Ishikawa (cell line): ENCODE results near the gene RD3L.

Experiments
- CEBPB ChIP-seq: IDR thresholded peaks from 2 replicates; pipeline ENCODE4 v1.6.1; 2012
- CREB1 ChIP-seq: IDR thresholded peaks from 2 replicates; pipeline ENCODE4 v1.6.1; 2012; ENCODE audit warnings: low read depth
- EGR1 ChIP-seq: IDR thresholded peaks from 2 replicates; pipeline ENCODE4 v1.6.1; 2012
- EP300 ChIP-seq: IDR thresholded peaks from 2 replicates; pipeline ENCODE4 v1.6.1; 2012; ENCODE audit warnings: borderline replicate concordance
- FOXM1 ChIP-seq: IDR thresholded peaks from 2 replicates; pipeline ENCODE4 v1.6.1; 2012; ENCODE audit warnings: low read depth, borderline replicate concordance
- NFIC ChIP-seq: IDR thresholded peaks from 2 replicates; pipeline ENCODE4 v1.6.1; 2012
- RAD21 ChIP-seq: IDR thresholded peaks from 2 replicates; pipeline ENCODE4 v1.6.1; 2012; ENCODE audit warnings: low read depth
- TAF1 ChIP-seq: IDR thresholded peaks from 2 replicates; pipeline ENCODE4 v1.6.1; 2012; ENCODE audit warnings: low read depth, mild to moderate bottlenecking
- TCF12 ChIP-seq: IDR thresholded peaks from 2 replicates; pipeline ENCODE4 v1.6.1; 2012; ENCODE audit warnings: low read depth
- TEAD4 ChIP-seq: IDR thresholded peaks from 2 replicates; pipeline ENCODE4 v1.6.1; 2012
- YY1 ChIP-seq: IDR thresholded peaks from 2 replicates; pipeline ENCODE4 v1.6.1; 2012; ENCODE audit warnings: low read depth
- ZBTB7A ChIP-seq: IDR thresholded peaks from 2 replicates; pipeline ENCODE4 v1.6.1; 2012; ENCODE audit warnings: low read depth
- TF ChIP-seq, protein P1 (sequence below): IDR thresholded peaks from 2 replicates; pipeline ENCODE4 v1.6.1; 2012
- TF ChIP-seq, protein P2 (sequence below): IDR thresholded peaks from 2 replicates; pipeline ENCODE4 v1.6.1; 2012
- TF ChIP-seq, protein P3 (sequence below): IDR thresholded peaks from 2 replicates; pipeline ENCODE4 v1.6.1; 2012; ENCODE audit warnings: low read depth, mild to moderate bottlenecking

RD3L gene

DNA sequence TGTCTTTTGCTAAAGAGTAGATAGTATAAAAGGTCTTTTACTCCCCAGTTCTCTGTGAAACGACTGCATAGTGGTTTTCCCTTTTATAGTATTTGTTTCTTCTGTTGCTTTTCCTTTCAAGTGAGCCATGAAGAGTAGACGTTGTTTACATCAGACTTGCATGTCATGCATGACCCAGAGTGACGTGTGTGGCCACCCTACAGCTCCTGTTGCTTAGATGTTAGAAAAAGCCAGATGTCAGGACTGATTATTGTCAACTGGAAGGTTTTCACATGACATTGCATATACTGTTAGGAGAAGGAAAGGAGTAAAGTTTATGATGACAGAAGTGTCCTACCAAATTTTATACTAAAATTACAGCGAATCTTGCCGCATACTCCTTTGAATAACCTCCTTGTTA is 1.3 kb upstream of the RD3L start:
- TF ChIP-seq, protein P1, sequence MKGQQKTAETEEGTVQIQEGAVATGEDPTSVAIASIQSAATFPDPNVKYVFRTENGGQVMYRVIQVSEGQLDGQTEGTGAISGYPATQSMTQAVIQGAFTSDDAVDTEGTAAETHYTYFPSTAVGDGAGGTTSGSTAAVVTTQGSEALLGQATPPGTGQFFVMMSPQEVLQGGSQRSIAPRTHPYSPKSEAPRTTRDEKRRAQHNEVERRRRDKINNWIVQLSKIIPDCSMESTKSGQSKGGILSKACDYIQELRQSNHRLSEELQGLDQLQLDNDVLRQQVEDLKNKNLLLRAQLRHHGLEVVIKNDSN = no peak
- no peak for TF ChIP-seq TCF12
- TF ChIP-seq EGR1 = no peak
- TF ChIP-seq YY1 = no peak
- TF ChIP-seq, protein P2, sequence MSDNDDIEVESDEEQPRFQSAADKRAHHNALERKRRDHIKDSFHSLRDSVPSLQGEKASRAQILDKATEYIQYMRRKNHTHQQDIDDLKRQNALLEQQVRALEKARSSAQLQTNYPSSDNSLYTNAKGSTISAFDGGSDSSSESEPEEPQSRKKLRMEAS = no peak
- no peak for TF ChIP-seq CEBPB
- TF ChIP-seq EP300 = no peak
- no peak for TF ChIP-seq FOXM1
- TF ChIP-seq ZBTB7A = no peak

DNA sequence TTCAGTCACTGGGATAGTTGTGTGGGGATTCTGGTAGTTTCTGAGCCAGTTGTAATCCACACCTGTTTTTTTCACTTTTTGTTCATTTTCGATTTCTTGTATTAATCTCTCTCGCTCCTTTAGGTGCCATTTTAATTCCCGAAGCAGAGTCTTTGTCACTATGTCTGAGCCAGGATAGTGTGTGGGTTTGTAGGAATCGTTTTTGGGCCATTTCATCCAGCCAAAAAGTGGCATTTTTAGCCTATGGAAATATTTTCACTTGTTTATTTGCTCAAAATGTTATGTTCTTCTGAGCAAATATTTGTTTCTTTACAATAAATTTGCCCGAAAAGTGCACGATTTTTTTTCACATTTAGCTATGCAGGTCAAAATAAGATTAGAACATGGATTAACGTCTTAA is 867 bp downstream of the RD3L start:
- no peak for TF ChIP-seq EP300
- TF ChIP-seq, protein P2 = no peak
- TF ChIP-seq TEAD4 = no peak
- no peak for TF ChIP-seq EGR1
- TF ChIP-seq ZBTB7A = no peak
- no peak for TF ChIP-seq CEBPB
- no peak for TF ChIP-seq YY1
- TF ChIP-seq, protein P3, sequence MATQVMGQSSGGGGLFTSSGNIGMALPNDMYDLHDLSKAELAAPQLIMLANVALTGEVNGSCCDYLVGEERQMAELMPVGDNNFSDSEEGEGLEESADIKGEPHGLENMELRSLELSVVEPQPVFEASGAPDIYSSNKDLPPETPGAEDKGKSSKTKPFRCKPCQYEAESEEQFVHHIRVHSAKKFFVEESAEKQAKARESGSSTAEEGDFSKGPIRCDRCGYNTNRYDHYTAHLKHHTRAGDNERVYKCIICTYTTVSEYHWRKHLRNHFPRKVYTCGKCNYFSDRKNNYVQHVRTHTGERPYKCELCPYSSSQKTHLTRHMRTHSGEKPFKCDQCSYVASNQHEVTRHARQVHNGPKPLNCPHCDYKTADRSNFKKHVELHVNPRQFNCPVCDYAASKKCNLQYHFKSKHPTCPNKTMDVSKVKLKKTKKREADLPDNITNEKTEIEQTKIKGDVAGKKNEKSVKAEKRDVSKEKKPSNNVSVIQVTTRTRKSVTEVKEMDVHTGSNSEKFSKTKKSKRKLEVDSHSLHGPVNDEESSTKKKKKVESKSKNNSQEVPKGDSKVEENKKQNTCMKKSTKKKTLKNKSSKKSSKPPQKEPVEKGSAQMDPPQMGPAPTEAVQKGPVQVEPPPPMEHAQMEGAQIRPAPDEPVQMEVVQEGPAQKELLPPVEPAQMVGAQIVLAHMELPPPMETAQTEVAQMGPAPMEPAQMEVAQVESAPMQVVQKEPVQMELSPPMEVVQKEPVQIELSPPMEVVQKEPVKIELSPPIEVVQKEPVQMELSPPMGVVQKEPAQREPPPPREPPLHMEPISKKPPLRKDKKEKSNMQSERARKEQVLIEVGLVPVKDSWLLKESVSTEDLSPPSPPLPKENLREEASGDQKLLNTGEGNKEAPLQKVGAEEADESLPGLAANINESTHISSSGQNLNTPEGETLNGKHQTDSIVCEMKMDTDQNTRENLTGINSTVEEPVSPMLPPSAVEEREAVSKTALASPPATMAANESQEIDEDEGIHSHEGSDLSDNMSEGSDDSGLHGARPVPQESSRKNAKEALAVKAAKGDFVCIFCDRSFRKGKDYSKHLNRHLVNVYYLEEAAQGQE = no peak
- TF ChIP-seq CREB1 = no peak

DNA sequence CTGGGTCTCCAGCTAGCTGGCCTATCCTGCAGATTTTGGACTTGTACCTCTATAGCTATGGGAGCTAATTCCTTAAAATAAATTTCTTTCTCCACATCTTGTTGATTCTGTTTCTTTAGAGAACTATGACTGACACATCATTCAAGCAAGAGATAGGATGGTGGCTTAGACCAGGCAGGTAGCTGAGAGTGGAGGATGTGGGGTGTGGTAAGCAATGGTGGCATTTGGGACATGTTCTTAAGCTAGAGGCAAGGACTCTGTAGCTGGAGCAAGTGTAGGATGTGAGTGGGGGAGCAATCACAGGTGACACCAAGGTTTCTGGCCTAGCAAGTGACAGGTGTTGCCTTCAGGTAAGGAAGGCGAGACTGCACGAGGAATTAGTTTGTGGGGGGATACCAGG is 7.2 kb downstream of the RD3L start:
- TF ChIP-seq FOXM1 = no peak
- TF ChIP-seq TAF1 = no peak
- TF ChIP-seq, protein P1 = no peak
- TF ChIP-seq EP300 = no peak
- TF ChIP-seq, protein P2 = no peak
- no peak for TF ChIP-seq TCF12
- no peak for TF ChIP-seq RAD21

DNA sequence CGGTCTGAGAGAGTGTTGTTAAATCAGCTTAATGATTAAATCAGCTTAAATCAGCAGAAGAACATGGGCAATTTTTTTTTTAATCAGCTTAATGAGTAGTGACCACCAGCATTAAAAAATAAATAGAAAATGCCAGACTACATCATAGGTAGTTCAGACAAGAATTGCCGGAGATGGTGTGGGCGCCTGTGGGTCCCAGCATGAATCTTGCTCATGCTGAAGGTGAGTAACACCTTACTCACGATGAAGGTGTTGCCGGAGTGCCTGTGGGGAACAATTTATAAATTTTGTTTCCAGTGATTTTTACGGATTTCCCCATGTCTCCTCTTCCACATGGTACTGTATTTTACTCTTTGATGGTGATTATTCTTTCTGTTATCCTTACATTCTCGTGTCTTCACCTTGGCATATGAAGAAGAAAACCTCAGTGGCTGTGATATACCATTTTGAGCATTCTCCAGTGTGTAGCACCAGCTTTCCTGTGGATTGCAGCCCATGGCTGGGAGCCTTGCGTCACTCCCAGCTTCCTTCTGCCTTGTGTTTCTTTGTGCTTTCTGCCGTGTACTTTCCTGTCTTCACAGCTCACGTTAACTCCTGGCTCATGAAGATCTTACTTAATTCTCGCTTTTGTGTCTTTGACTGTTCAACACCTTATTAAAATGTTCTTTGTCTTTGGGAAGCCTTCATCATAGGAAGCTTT is 9.4 kb downstream of the RD3L start:
- TF ChIP-seq, protein P2 = no peak
- TF ChIP-seq NFIC (no peak), RAD21 (no peak), EGR1 (no peak), TEAD4 (no peak), CEBPB (no peak), FOXM1 (no peak), TAF1 (no peak), EP300 (no peak), ZBTB7A (no peak), TCF12 (no peak), CREB1 (no peak), YY1 (no peak)
- TF ChIP-seq, protein P1 = no peak
- TF ChIP-seq, protein P3 = no peak

DNA sequence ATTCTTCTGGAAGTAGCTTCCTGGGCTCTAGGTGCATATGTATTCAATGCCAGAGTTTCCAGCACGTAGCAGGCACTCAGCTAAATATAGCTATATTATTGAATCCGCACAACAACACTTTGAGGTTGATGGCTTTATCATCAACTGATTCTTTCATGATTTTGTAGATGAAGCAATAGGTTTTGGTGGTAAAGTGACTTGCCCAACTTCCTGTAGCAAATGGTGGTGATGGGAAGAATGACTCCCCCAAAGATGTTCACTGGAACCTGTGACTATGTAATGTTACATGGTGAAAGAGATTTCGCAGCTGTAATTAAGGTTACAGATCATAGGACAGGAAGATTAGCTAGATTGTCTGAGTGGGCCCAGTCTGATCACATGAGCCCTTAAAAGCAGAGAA is 10.9 kb downstream of the RD3L start:
- TF ChIP-seq TEAD4 (no peak), YY1 (no peak), CEBPB (no peak), TCF12 (no peak), NFIC (no peak), RAD21 (no peak), CREB1 (no peak), FOXM1 (no peak), ZBTB7A (no peak), EGR1 (no peak), EP300 (no peak), TAF1 (no peak)
- TF ChIP-seq, protein P2 = no peak
- TF ChIP-seq, protein P3 = no peak
- TF ChIP-seq, protein P1 = no peak
